Mesenchymal stem cell (in vitro differentiated cells and primary cell): Measurements from ENCODE around the gene GALM.

Source experiments
- DNase-seq: peaks from one replicate; pipeline ENCODE4 v3.0.0-alpha.2; 2013
- H2AFZ ChIP-seq: one replicate; pipeline ENCODE4 v1.6.1; 2013; ENCODE audit warnings: low read depth, mild to moderate bottlenecking, control low read depth, inconsistent platforms, low read length, moderate library complexity
- H2AK5ac ChIP-seq: 2 replicates; pipeline ENCODE4 v1.6.1; 2013; ENCODE audit warnings: low read length, moderate library complexity, mild to moderate bottlenecking, inconsistent platforms; ENCODE audit not compliant: severe bottlenecking
- H2BK120ac ChIP-seq: one replicate; pipeline ENCODE4 v1.6.1; 2013; ENCODE audit warnings: low read depth, mild to moderate bottlenecking, inconsistent platforms, low read length, moderate library complexity
- H2BK12ac ChIP-seq, 2 experiments: one replicate each; pipeline ENCODE4 v1.6.1; 2013; ENCODE audit warnings: inconsistent platforms in 2 of 2, low read length in 2 of 2, mild to moderate bottlenecking in 2 of 2, moderate library complexity in 2 of 2, control low read depth in 1 of 2
- H2BK15ac ChIP-seq: one replicate; pipeline ENCODE4 v1.6.1; 2013; ENCODE audit warnings: mild to moderate bottlenecking, low read depth, inconsistent platforms; ENCODE audit not compliant: poor library complexity, severe bottlenecking
- H2BK5ac ChIP-seq: 2 replicates; pipeline ENCODE4 v1.6.1; 2013; ENCODE audit warnings: low read depth, mild to moderate bottlenecking, low read length, control low read depth, inconsistent platforms; ENCODE audit not compliant: poor library complexity, severe bottlenecking
- H3K14ac ChIP-seq, 2 experiments: one replicate each; pipeline ENCODE4 v1.6.1; 2013; ENCODE audit warnings: inconsistent platforms in 2 of 2, low read length in 2 of 2, control low read depth in 1 of 2, mild to moderate bottlenecking in 1 of 2, moderate library complexity in 1 of 2
- H3K18ac ChIP-seq, 2 experiments: one replicate each; pipeline ENCODE4 v1.6.1; 2013; ENCODE audit warnings: inconsistent platforms in 2 of 2, low read length in 2 of 2, control low read depth in 1 of 2, low read depth in 1 of 2, mild to moderate bottlenecking in 1 of 2
- H3K23ac ChIP-seq, 2 experiments: one replicate each; pipeline ENCODE4 v1.6.1; 2013; ENCODE audit warnings: inconsistent platforms in 2 of 2, low read length in 2 of 2, mild to moderate bottlenecking in 2 of 2, moderate library complexity in 2 of 2, control low read depth in 1 of 2
- H3K27ac ChIP-seq: 2 replicates; pipeline ENCODE4 v1.5.1; 2013; ENCODE audit warnings: mild to moderate bottlenecking, moderate library complexity, low read length, control low read depth, inconsistent platforms; ENCODE audit not compliant: poor library complexity, severe bottlenecking
- H3K27me3 ChIP-seq, 2 experiments: 2 replicates each; pipeline versions ENCODE4 v1.6.1 to v1.7.0; 2013; ENCODE audit warnings: low read length in 2 of 2, mild to moderate bottlenecking in 2 of 2, moderate library complexity in 2 of 2, control low read depth in 1 of 2, inconsistent platforms in 1 of 2; ENCODE audit not compliant: control insufficient read depth in 1 of 2, insufficient read depth in 1 of 2
- H3K36me3 ChIP-seq, 2 experiments: 2 replicates each; pipeline versions ENCODE4 v1.6.1 to v1.7.0; 2013; ENCODE audit warnings: low read length in 2 of 2, control low read depth in 1 of 2, inconsistent platforms in 1 of 2, low read depth in 1 of 2, mild to moderate bottlenecking in 1 of 2; ENCODE audit not compliant: insufficient read depth in 2 of 2, control insufficient read depth in 1 of 2
- H3K4ac ChIP-seq, 2 experiments: one replicate each; pipeline ENCODE4 v1.6.1; 2013; ENCODE audit warnings: inconsistent platforms in 2 of 2, low read length in 2 of 2, mild to moderate bottlenecking in 2 of 2, moderate library complexity in 2 of 2, control low read depth in 1 of 2, low read depth in 1 of 2
- H3K4me1 ChIP-seq: 2 replicates; pipeline ENCODE4 v1.6.1; 2013; ENCODE audit warnings: low read depth, low read length, control low read depth; ENCODE audit not compliant: control insufficient read depth, insufficient read depth
- H3K4me2 ChIP-seq: 2 replicates; pipeline ENCODE4 v1.6.1; 2013; ENCODE audit warnings: low read length, mild to moderate bottlenecking, inconsistent platforms; ENCODE audit not compliant: poor library complexity, severe bottlenecking
- H3K4me3 ChIP-seq, 2 experiments: 2 replicates each; pipeline versions ENCODE4 v1.5.1 to v1.7.0; 2013; ENCODE audit warnings: low read length in 2 of 2, mild to moderate bottlenecking in 2 of 2, control low read depth in 1 of 2, low read depth in 1 of 2; ENCODE audit not compliant: insufficient read depth in 1 of 2
- H3K79me1 ChIP-seq: replicated peaks from 2 replicates; pipeline ENCODE4 v1.6.1; 2013; ENCODE audit warnings: mild to moderate bottlenecking, control low read depth, low read length, inconsistent platforms; ENCODE audit not compliant: poor library complexity, severe bottlenecking
- H3K9ac ChIP-seq: 2 replicates; pipeline ENCODE4 v1.7.0; 2013; ENCODE audit warnings: mild to moderate bottlenecking, low read length, moderate library complexity
- H3K9me3 ChIP-seq: 2 replicates; pipeline ENCODE4 v1.7.0; 2013; ENCODE audit warnings: mild to moderate bottlenecking, low read length; ENCODE audit not compliant: control insufficient read depth
- H4K8ac ChIP-seq: one replicate; pipeline ENCODE4 v1.6.1; 2013; ENCODE audit warnings: inconsistent platforms, mild to moderate bottlenecking, low read length, moderate library complexity
- H4K91ac ChIP-seq: one replicate; pipeline ENCODE4 v1.6.1; 2013; ENCODE audit warnings: mild to moderate bottlenecking, low read length, inconsistent platforms
- whole genome bisulfite sequencing: methylation state at CpG from one replicate; pipeline ENCODE4 v1.1.7; 2013; ENCODE audit warnings: mixed read lengths; 5-methylcytosine and 5-hydroxymethylcytosine counted together

GALM gene

GRCh38 chr2:38629684-38630083 lies 36.2 kb upstream of the GALM start:
- Histone ChIP-seq H2BK120ac (no peak overlapping the region), H3K18ac (no peak overlapping the region), H3K9me3 (no peaks in the 10 kb centered on the region), H3K4ac (no peak overlapping the region), H3K4me2 (no peak overlapping the region), H2AK5ac (no peak overlapping the region), H3K27ac (no peak overlapping the region), H3K14ac (no peak overlapping the region), H2BK5ac (no peak overlapping the region), H3K4me3 (no peak overlapping the region), H4K91ac (no peak overlapping the region), H3K9ac (no peak overlapping the region), H3K27me3 (peaks cover 0 to 8% of the 10 kb centered on the region in 2 experiments), H2BK15ac (no peak overlapping the region), H2AFZ (no peak overlapping the region), H3K23ac (no peak overlapping the region), H3K36me3 (no peaks in the 10 kb centered on the region), H4K8ac (no peak overlapping the region), H3K4me1 (no peaks in the 10 kb centered on the region), H2BK12ac (no peak overlapping the region), H3K79me1 (no peaks in the 10 kb centered on the region)
- 95% methylated on average over 1 of the region's 1 CpG for WGBS
- no peak for DNase-seq

- H2BK12ac ChIP-seq, result no peak overlapping the region
- H3K23ac ChIP-seq, result no peak overlapping the region
- no peak overlapping the region for H4K8ac ChIP-seq
- H2AFZ ChIP-seq, result no peak overlapping the region
- H3K79me1 ChIP-seq, result no peaks in the 10 kb centered on the region
- H2BK120ac ChIP-seq, result no peak overlapping the region
- whole genome bisulfite sequencing, result 90% methylated on average over 1 of the region's 2 CpGs
- H3K9ac ChIP-seq, result no peak overlapping the region
- no peak overlapping the region for H2BK15ac ChIP-seq
- no peaks in the 10 kb centered on the region for H3K9me3 ChIP-seq
- no peak overlapping the region for H3K4me2 ChIP-seq
- no peak overlapping the region for H3K18ac ChIP-seq
- H3K14ac ChIP-seq, result no peak overlapping the region
- no peaks in the 10 kb centered on the region for H3K27me3 ChIP-seq
- no peaks in the 10 kb centered on the region for H3K4me1 ChIP-seq
- H4K91ac ChIP-seq, result no peak overlapping the region
- no peak overlapping the region for H3K27ac ChIP-seq
- no peak overlapping the region for H3K4ac ChIP-seq
- H3K36me3 ChIP-seq, result no peaks in the 10 kb centered on the region
- no peak overlapping the region for H2AK5ac ChIP-seq
- no peak overlapping the region for H3K4me3 ChIP-seq
- H2BK5ac ChIP-seq, result no peak overlapping the region
- no peak for DNase-seq
Observed at GRCh38 chr2:38631976-38632375, 33.9 kb upstream of the GALM start.

DNA sequence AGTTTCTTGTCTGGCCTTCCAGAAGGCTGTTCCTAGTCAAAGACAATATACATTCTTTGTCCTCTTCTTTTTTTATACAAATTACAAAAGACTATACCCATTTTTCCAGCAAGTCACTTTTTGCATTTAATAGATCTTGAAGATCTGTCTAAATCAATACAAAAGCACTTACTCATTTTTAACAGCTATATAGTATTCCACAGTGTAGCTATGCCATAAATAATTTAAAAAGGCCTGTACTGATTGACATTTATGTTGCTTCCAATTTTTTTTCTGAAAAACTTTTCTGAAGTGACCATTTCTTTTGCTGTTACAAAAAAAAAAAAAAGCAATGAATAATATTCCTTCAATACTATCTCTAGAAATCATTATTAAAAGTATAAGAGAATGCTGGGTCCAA lies 32.9 kb upstream of the GALM start:
- Histone ChIP-seq H3K23ac (no peak overlapping the region), H2AFZ (no peak overlapping the region), H2AK5ac (no peak overlapping the region), H2BK12ac (no peak overlapping the region), H3K9ac (no peak overlapping the region), H2BK120ac (no peak overlapping the region), H3K4me2 (no peak overlapping the region), H3K4ac (no peak overlapping the region), H3K4me3 (no peak overlapping the region), H3K9me3 (no peaks in the 10 kb centered on the region), H3K18ac (no peak overlapping the region), H3K27ac (no peak overlapping the region), H3K79me1 (no peaks in the 10 kb centered on the region), H4K91ac (no peak overlapping the region), H3K27me3 (no peaks in the 10 kb centered on the region), H3K4me1 (no peaks in the 10 kb centered on the region), H3K36me3 (no peaks in the 10 kb centered on the region), H2BK15ac (no peak overlapping the region), H2BK5ac (no peak overlapping the region), H3K14ac (no peak overlapping the region), H4K8ac (no peak overlapping the region)
- DNase-seq, result no peak

DNA sequence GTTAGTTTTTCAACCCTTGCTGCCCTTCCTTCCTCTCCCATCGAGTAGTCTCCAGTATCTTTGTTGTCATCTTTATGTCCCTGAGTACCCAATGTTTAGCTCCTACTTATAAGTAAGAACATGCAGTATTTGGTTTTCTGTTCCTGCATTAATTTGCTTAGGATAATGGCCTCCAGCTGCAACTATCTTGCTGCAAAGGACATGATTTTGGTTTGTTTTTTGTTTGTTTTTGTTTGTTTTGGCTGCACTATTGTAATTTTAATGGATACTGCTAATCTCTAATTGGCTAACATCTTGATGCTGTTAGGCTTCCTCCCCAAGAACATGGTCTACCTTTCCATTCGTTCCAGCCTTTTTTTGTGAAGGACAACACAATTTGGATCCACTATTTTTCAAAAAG lies 32.0 kb upstream of the GALM start:
- H3K79me1 ChIP-seq, result no peaks in the 10 kb centered on the region
- no peak overlapping the region for H3K14ac ChIP-seq
- 100% methylated on average over 1 of the region's 2 CpGs for WGBS
- H4K8ac ChIP-seq, result no peak overlapping the region
- H3K4me2 ChIP-seq, result no peak overlapping the region
- H3K4ac ChIP-seq, result no peak overlapping the region
- H3K23ac ChIP-seq, result no peak overlapping the region
- H3K4me1 ChIP-seq, result no peaks in the 10 kb centered on the region
- no peak overlapping the region for H3K4me3 ChIP-seq
- H3K9me3 ChIP-seq, result no peaks in the 10 kb centered on the region
- no peak overlapping the region for H2AFZ ChIP-seq
- no peak overlapping the region for H3K9ac ChIP-seq
- H4K91ac ChIP-seq, result no peak overlapping the region
- H3K27ac ChIP-seq, result no peak overlapping the region
- no peak for DNase-seq
- H2BK12ac ChIP-seq, result no peak overlapping the region
- H3K36me3 ChIP-seq, result no peaks in the 10 kb centered on the region
- H2BK120ac ChIP-seq, result no peak overlapping the region
- no peak overlapping the region for H2BK5ac ChIP-seq
- no peaks in the 10 kb centered on the region for H3K27me3 ChIP-seq
- H3K18ac ChIP-seq, result no peak overlapping the region
- no peak overlapping the region for H2AK5ac ChIP-seq
- no peak overlapping the region for H2BK15ac ChIP-seq
